OCI-LY7 (cell line): Measurements from ENCODE around the gene SCRN3.

Source experiments
- EZH2phosphoT487 ChIP-seq: fragments of 200-600 bp; sonication (generic); IDR thresholded peaks from 2 replicates; pipeline ENCODE4 v1.6.1; 2018; ENCODE audit warnings: low read depth, borderline replicate concordance, mild to moderate bottlenecking, mixed run types, antibody characterized with exemption, low read length, moderate library complexity, mixed read lengths
- TF ChIP-seq, protein P1 (sequence below): fragments of 200-600 bp; sonication (generic); conservative IDR thresholded peaks from 2 replicates; pipeline ENCODE4 v1.5.1; 2014; ENCODE audit warnings: mild to moderate bottlenecking, antibody characterized with exemption, low read length, moderate library complexity, mixed read lengths

DNA sequence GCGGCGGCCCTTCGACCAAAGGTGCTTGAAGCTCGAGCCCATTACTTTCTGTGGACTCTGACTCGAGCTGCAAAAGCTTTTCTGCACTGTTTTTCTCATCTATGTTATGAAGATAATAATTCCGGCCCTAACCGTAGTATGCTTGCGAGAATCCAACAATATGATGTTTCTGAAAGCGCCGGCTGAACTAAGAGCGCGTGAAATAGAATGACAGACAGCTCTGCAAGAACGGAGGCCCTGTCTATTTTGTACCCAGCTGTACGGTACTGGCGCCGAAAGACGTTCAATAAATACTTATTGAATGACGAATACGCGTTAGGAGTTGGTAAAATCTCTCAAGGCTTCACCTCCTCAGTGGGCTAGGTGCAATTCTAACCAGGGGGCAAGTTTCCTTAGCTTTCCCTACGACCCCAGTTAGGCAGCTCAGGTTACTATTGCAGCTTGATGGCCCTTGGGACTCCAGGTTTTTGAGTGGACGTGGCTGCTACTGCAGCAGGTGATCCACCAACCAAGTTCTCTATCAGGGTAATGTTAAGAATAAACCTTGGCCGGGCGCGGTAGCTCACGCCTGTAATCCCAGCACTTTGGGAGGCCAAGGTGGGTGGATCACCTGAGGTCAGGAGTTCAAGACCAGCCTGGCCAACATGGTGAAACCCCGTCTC, 570 bp downstream of the SCRN3 start:
- TF ChIP-seq, protein P1, sequence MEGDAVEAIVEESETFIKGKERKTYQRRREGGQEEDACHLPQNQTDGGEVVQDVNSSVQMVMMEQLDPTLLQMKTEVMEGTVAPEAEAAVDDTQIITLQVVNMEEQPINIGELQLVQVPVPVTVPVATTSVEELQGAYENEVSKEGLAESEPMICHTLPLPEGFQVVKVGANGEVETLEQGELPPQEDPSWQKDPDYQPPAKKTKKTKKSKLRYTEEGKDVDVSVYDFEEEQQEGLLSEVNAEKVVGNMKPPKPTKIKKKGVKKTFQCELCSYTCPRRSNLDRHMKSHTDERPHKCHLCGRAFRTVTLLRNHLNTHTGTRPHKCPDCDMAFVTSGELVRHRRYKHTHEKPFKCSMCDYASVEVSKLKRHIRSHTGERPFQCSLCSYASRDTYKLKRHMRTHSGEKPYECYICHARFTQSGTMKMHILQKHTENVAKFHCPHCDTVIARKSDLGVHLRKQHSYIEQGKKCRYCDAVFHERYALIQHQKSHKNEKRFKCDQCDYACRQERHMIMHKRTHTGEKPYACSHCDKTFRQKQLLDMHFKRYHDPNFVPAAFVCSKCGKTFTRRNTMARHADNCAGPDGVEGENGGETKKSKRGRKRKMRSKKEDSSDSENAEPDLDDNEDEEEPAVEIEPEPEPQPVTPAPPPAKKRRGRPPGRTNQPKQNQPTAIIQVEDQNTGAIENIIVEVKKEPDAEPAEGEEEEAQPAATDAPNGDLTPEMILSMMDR = no peak
- TF ChIP-seq EZH2phosphoT487 = no peak
